Large intestine (tissue), 3 donors: ENCODE results near the gene DIP2C. TPM values are rescaled to one million over a fixed set of nuclear protein-coding genes. Genes with fewer than 3 reads are reported as not detected.
A peak's percentile ranks its signal among the peaks of the same experiment; 100 is the strongest.

Experiments
- DNase-seq, 2 donors: peaks; one replicate each; pipeline versions ENCODE4 v3.0.0 to v3.0.0-alpha.2; 2013
- H3K27ac ChIP-seq: one replicate; pipeline ENCODE4 v1.5.1; 2013; ENCODE audit warnings: low read length
- H3K27me3 ChIP-seq: 2 replicates; pipeline ENCODE4 v1.6.1; 2013; ENCODE audit warnings: low read length; ENCODE audit not compliant: control insufficient read depth, insufficient read depth
- H3K36me3 ChIP-seq: 2 replicates; pipeline ENCODE4 v1.6.1; 2013; ENCODE audit warnings: low read length; ENCODE audit not compliant: control insufficient read depth, insufficient read depth
- H3K4me1 ChIP-seq: one replicate; pipeline ENCODE4 v1.6.1; 2013; ENCODE audit warnings: low read length; ENCODE audit not compliant: control insufficient read depth, insufficient read depth
- H3K4me3 ChIP-seq: one replicate; pipeline ENCODE4 v1.5.1; 2013; ENCODE audit warnings: low read length
- H3K9me3 ChIP-seq: one replicate; pipeline ENCODE4 v1.6.1; 2013; ENCODE audit warnings: mild to moderate bottlenecking, low read depth, low read length, moderate library complexity; ENCODE audit not compliant: control insufficient read depth
- WGBS: methylation state at CpG from one replicate; pipeline ENCODE4 v1.1.5; 2013; ENCODE audit warnings: low lambda C conversion rate; ENCODE audit not compliant: insufficient coverage; 5-methylcytosine and 5-hydroxymethylcytosine counted together
- polyA plus RNA-seq: library from polyadenylated mRNA; unstranded; fragments of 120-200 nt; gene quantifications from one replicate; pipeline ENCODE4 v1.2.1, GENCODE V29; 2013

The DIP2C gene
- polyA plus RNA-seq, 1 donor: 16.5 TPM

- Histone ChIP-seq H3K4me1 (no peaks in the 10 kb centered on the region), H3K4me3 (no peak overlapping the region), H3K36me3 (peaks cover 38% of the 10 kb centered on the region), H3K27ac (no peak overlapping the region), H3K27me3 (no peaks in the 10 kb centered on the region), H3K9me3 (no peaks in the 10 kb centered on the region)
- 94% methylated on average over 2 of the region's 4 CpGs for WGBS
- DNase-seq: no peak
Measured at GRCh38 chr10:314871-315270, 374.6 kb downstream of the DIP2C start.

GRCh38 chr10:314381-314780 is 375.1 kb downstream of the DIP2C start:
- 0% methylated on average over 1 of the region's 13 CpGs for WGBS
- DNase-seq: no peak
- H3K27ac ChIP-seq: no peak overlapping the region

GRCh38 chr10:311901-312665 is 377.4 kb downstream of the DIP2C start:
- H3K36me3 ChIP-seq: peaks cover 31% of the 10 kb centered on the region
- H3K27me3 ChIP-seq: no peaks in the 10 kb centered on the region
- no peak for DNase-seq
- WGBS: no CpG with 5 or more reads among the region's 14 CpGs
- peaks cover 20% of the 10 kb centered on the region for H3K4me1 ChIP-seq
- no peak overlapping the region for H3K27ac ChIP-seq
- no peak overlapping the region for H3K4me3 ChIP-seq
- no peaks in the 10 kb centered on the region for H3K9me3 ChIP-seq

More at GRCh38 chr10:314381-314780, 375.1 kb downstream of the DIP2C start:
- H3K36me3 ChIP-seq: peaks cover 41% of the 10 kb centered on the region
- H3K27me3 ChIP-seq: no peaks in the 10 kb centered on the region
- H3K9me3 ChIP-seq: no peaks in the 10 kb centered on the region
- H3K4me3 ChIP-seq: no peak overlapping the region
- no peaks in the 10 kb centered on the region for H3K4me1 ChIP-seq

GRCh38 chr10:310976-311639 is 378.4 kb downstream of the DIP2C start:
- Histone ChIP-seq H3K9me3 (no peaks in the 10 kb centered on the region), H3K4me3 (no peak overlapping the region), H3K4me1 (peaks cover 23% of the 10 kb centered on the region), H3K36me3 (peaks cover 25% of the 10 kb centered on the region), H3K27me3 (no peaks in the 10 kb centered on the region), H3K27ac (no peak overlapping the region)
- WGBS: no CpG with 5 or more reads among the region's 25 CpGs
- no peak for DNase-seq

- no peak for DNase-seq
- 89% methylated on average over 3 of the region's 5 CpGs for WGBS
- no peaks in the 10 kb centered on the region for H3K27me3 ChIP-seq
- H3K4me1 ChIP-seq: peaks cover 23% of the 10 kb centered on the region
- H3K4me3 ChIP-seq: no peak overlapping the region
- no peak overlapping the region for H3K27ac ChIP-seq
- no peaks in the 10 kb centered on the region for H3K9me3 ChIP-seq
- H3K36me3 ChIP-seq: peaks cover 23% of the 10 kb centered on the region
Measured at GRCh38 chr10:310371-310770, 379.1 kb downstream of the DIP2C start.

- H3K9me3 ChIP-seq: no peaks in the 10 kb centered on the region
- H3K4me1 ChIP-seq: peaks cover 23% of the 10 kb centered on the region
- WGBS: 100% methylated on average over 5 of the region's 15 CpGs
- no peak overlapping the region for H3K4me3 ChIP-seq
- H3K27me3 ChIP-seq: no peaks in the 10 kb centered on the region
- peak; percentile 35 to 72 for DNase-seq
- peaks cover 19% of the 10 kb centered on the region for H3K36me3 ChIP-seq
- peak overlapping the region; percentile 51 for H3K27ac ChIP-seq
Measured at GRCh38 chr10:308572-309085, 380.8 kb downstream of the DIP2C start.

GRCh38 chr10:308101-308500 is 381.4 kb downstream of the DIP2C start:
- Histone ChIP-seq H3K27ac (peak overlapping the region; percentile 51), H3K36me3 (peaks cover 19% of the 10 kb centered on the region), H3K4me3 (no peak overlapping the region), H3K27me3 (no peaks in the 10 kb centered on the region), H3K4me1 (peaks cover 23% of the 10 kb centered on the region), H3K9me3 (no peaks in the 10 kb centered on the region)
- peak; percentile 13 to 56 for DNase-seq
- no CpG with 5 or more reads among the region's 11 CpGs for WGBS

GRCh38 chr10:307659-308058 is 381.8 kb downstream of the DIP2C start:
- H3K27ac ChIP-seq: peak overlapping the region; percentile 51
- no peak for DNase-seq
- no peaks in the 10 kb centered on the region for H3K9me3 ChIP-seq
- no peak overlapping the region for H3K4me3 ChIP-seq
- WGBS: 84% methylated on average over 4 of the region's 18 CpGs
- H3K27me3 ChIP-seq: no peaks in the 10 kb centered on the region
- H3K36me3 ChIP-seq: peaks cover 23% of the 10 kb centered on the region
- H3K4me1 ChIP-seq: peaks cover 23% of the 10 kb centered on the region

- Histone ChIP-seq H3K9me3 (no peaks in the 10 kb centered on the region), H3K27ac (peak overlapping the region; percentile 2), H3K4me1 (peaks cover 23% of the 10 kb centered on the region), H3K4me3 (no peak overlapping the region), H3K36me3 (peaks cover 27% of the 10 kb centered on the region), H3K27me3 (no peaks in the 10 kb centered on the region)
- DNase-seq: peak; percentile 14 to 57
- WGBS: no CpG with 5 or more reads among the region's 8 CpGs
Measured at GRCh38 chr10:306675-307185, 382.7 kb downstream of the DIP2C start.

- no CpG with 5 or more reads among the region's 6 CpGs for WGBS
- Histone ChIP-seq H3K27ac (peak overlapping the region; percentile 2), H3K9me3 (no peaks in the 10 kb centered on the region), H3K36me3 (peaks cover 26% of the 10 kb centered on the region), H3K27me3 (no peaks in the 10 kb centered on the region), H3K4me1 (peaks cover 23% of the 10 kb centered on the region), H3K4me3 (no peak overlapping the region)
- no peak for DNase-seq
Measured at GRCh38 chr10:306007-306674, 383.3 kb downstream of the DIP2C start.
